ENCODE data around the gene SHISA6. TPM values are rescaled to one million over a fixed set of nuclear protein-coding genes. Genes with fewer than 3 reads are reported as not detected.

The SHISA6 gene
- polyA plus RNA-seq, 1 donor (not counting 4 experiments of a cell fraction or from before 2014, with no cell fraction given), result 2.2 TPM

DNA sequence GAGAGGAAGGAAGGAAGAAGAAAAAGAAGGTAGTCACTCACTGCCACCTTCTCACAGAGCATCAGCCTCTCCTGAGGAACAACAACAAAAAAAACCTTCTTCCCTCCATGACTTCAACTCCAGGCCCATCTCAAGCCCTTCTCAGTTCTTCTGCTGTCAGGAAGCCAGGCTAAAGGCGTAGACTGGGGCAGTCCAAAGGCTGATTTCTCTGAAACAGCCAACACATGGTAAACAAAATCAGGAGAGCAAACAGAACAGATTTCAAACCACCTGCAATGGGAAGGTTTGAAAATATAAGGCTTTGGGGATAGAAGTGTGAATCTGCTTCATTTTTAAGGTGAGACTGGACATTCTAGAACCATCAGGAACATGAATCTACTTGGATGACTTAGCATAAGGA, 200.0 kb downstream of the SHISA6 start:
- FAIRE-seq (no peak), DNase-seq (ENCODE audit: low read depth, low spot score) (no peak)
- Histone ChIP-seq H3K27me3 (ENCODE audit: control insufficient read depth, extremely low read depth, insufficient read depth, low read length) (no peaks in the 10 kb centered on the region), H3K9ac (ENCODE audit: control insufficient read depth, extremely low read depth, insufficient read depth, low read length) (no peak overlapping the region), H2AFZ (ENCODE audit: control insufficient read depth, low read length) (no peak overlapping the region), H4K20me1 (ENCODE audit: control insufficient read depth, extremely low read depth, insufficient read depth, low read length) (no peaks in the 10 kb centered on the region), H3K4me1 (ENCODE audit: control insufficient read depth, extremely low read depth, insufficient read depth, low read length) (no peaks in the 10 kb centered on the region), H3K79me2 (ENCODE audit: control insufficient read depth, insufficient read depth, low read length) (no peaks in the 10 kb centered on the region), H3K9me3 (ENCODE audit: control insufficient read depth, low read depth, low read length) (no peaks in the 10 kb centered on the region), H3K4me3 (ENCODE audit: control insufficient read depth in 2 of 3, extremely low read depth in 1 of 3, insufficient read depth in 2 of 3, low read depth in 1 of 3, low read length in 3 of 3) (no peak overlapping the region), H3K9me1 (ENCODE audit: control insufficient read depth, extremely low read depth, insufficient read depth, low read length) (no peaks in the 10 kb centered on the region), H3K27ac (ENCODE audit: control insufficient read depth, insufficient read depth, low read length) (no peak overlapping the region), H3K4me2 (ENCODE audit: control insufficient read depth, extremely low read depth, insufficient read depth, low read depth, low read length) (no peak overlapping the region), H3K36me3 (ENCODE audit: control insufficient read depth in 2 of 2, extremely low read depth in 1 of 2, insufficient read depth in 2 of 2, low read length in 2 of 2) (no peaks in the 10 kb centered on the region)
- dilution Hi-C loops (cut with MboI; ENCODE audit: extremely low pct_ligation_motif_present, low sequenced_read_pairs), result no loop called here
- no peak for TF ChIP-seq EZH2 (IDR thresholded peaks at IDR 0.05; ENCODE audit: low read length)
- TF ChIP-seq, protein P1, sequence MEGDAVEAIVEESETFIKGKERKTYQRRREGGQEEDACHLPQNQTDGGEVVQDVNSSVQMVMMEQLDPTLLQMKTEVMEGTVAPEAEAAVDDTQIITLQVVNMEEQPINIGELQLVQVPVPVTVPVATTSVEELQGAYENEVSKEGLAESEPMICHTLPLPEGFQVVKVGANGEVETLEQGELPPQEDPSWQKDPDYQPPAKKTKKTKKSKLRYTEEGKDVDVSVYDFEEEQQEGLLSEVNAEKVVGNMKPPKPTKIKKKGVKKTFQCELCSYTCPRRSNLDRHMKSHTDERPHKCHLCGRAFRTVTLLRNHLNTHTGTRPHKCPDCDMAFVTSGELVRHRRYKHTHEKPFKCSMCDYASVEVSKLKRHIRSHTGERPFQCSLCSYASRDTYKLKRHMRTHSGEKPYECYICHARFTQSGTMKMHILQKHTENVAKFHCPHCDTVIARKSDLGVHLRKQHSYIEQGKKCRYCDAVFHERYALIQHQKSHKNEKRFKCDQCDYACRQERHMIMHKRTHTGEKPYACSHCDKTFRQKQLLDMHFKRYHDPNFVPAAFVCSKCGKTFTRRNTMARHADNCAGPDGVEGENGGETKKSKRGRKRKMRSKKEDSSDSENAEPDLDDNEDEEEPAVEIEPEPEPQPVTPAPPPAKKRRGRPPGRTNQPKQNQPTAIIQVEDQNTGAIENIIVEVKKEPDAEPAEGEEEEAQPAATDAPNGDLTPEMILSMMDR (optimal IDR thresholded peaks at IDR 0.05 in 1 of 3, IDR thresholded peaks at IDR 0.05 in 1 of 3, conservative IDR thresholded peaks at IDR 0.05 in 1 of 3; ENCODE audit: extremely low read depth in 1 of 3, insufficient read depth in 2 of 3, low read length in 3 of 3), result no peak

DNA sequence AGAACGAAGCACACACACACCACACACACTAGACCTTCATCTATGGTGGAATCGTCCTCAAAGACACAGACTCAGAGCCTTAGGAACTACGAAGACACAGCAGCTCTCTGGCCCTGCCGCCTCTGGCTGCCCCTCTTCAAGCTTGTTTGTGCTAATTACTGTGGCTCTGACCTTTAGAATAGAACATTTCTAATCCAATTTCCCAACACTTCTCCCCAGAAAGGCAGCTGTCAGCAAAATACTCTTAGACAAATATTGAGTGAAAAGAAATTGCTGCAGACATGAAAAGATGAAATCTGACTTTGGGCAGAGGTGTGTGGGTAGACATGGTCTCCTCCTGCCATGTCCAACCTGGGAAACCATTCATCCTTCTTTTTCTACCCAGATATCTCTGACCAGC, 205.3 kb downstream of the SHISA6 start:
- Histone ChIP-seq H3K27me3 (ENCODE audit: control insufficient read depth, extremely low read depth, insufficient read depth, low read length) (no peaks in the 10 kb centered on the region), H4K20me1 (ENCODE audit: control insufficient read depth, extremely low read depth, insufficient read depth, low read length) (no peaks in the 10 kb centered on the region), H2AFZ (ENCODE audit: control insufficient read depth, low read length) (no peak overlapping the region), H3K9me1 (ENCODE audit: control insufficient read depth, extremely low read depth, insufficient read depth, low read length) (no peaks in the 10 kb centered on the region), H3K9me3 (ENCODE audit: control insufficient read depth, low read depth, low read length) (no peaks in the 10 kb centered on the region), H3K79me2 (ENCODE audit: control insufficient read depth, insufficient read depth, low read length) (no peaks in the 10 kb centered on the region), H3K27ac (ENCODE audit: control insufficient read depth, insufficient read depth, low read length) (no peak overlapping the region), H3K4me2 (ENCODE audit: control insufficient read depth, extremely low read depth, insufficient read depth, low read depth, low read length) (no peak overlapping the region), H3K9ac (ENCODE audit: control insufficient read depth, extremely low read depth, insufficient read depth, low read length) (no peak overlapping the region), H3K4me3 (ENCODE audit: control insufficient read depth in 2 of 3, extremely low read depth in 1 of 3, insufficient read depth in 2 of 3, low read depth in 1 of 3, low read length in 3 of 3) (no peak overlapping the region), H3K36me3 (ENCODE audit: control insufficient read depth in 2 of 2, extremely low read depth in 1 of 2, insufficient read depth in 2 of 2, low read length in 2 of 2) (no peaks in the 10 kb centered on the region), H3K4me1 (ENCODE audit: control insufficient read depth, extremely low read depth, insufficient read depth, low read length) (no peaks in the 10 kb centered on the region)
- TF ChIP-seq, protein P1 (optimal IDR thresholded peaks at IDR 0.05 in 1 of 3, IDR thresholded peaks at IDR 0.05 in 1 of 3, conservative IDR thresholded peaks at IDR 0.05 in 1 of 3; ENCODE audit: extremely low read depth in 1 of 3, insufficient read depth in 2 of 3, low read length in 3 of 3), result no peak
- TF ChIP-seq EZH2 (IDR thresholded peaks at IDR 0.05; ENCODE audit: low read length), result no peak
- dilution Hi-C loops (cut with MboI; ENCODE audit: extremely low pct_ligation_motif_present, low sequenced_read_pairs), result no loop called here
- DNase-seq (ENCODE audit: low read depth, low spot score) (no peak), FAIRE-seq (no peak)
